ENCODE measurements around the gene BSN.
"Not testable (repeated sequence)": the region's sequence is repeated elsewhere in the genome, so short reads cannot be mapped to it uniquely, and the experiment has no call there.

The BSN gene

GRCh38 chr3:49566312-49566711 lies 12.0 kb downstream of the BSN start:
- no peak overlapping the region for H3K27ac ChIP-seq (ENCODE audit: low read length)
- H3K9me3 ChIP-seq (ENCODE audit: control insufficient read depth in 2 of 2, low read length in 2 of 2), result no peaks in the 10 kb centered on the region
- no peak overlapping the region for H3K4me3 ChIP-seq (ENCODE audit: low read length in 2 of 2)
- no peaks in the 10 kb centered on the region for H3K36me3 ChIP-seq (ENCODE audit: control insufficient read depth in 2 of 2, insufficient read depth in 2 of 2, low read length in 2 of 2)
- H3K9ac ChIP-seq (ENCODE audit: low read length in 2 of 2), result no peak overlapping the region
- H3K4me1 ChIP-seq (ENCODE audit: control insufficient read depth, insufficient read depth, low read length), result no peaks in the 10 kb centered on the region
- no peaks in the 10 kb centered on the region for H3K27me3 ChIP-seq (ENCODE audit: control insufficient read depth in 1 of 2, insufficient read depth in 2 of 2, low read length in 2 of 2)

GRCh38 chr3:49567406-49567805 lies 13.1 kb downstream of the BSN start:
- Histone ChIP-seq H3K36me3 (ENCODE audit: control insufficient read depth in 2 of 2, insufficient read depth in 2 of 2, low read length in 2 of 2) (no peaks in the 10 kb centered on the region), H3K9ac (ENCODE audit: low read length in 2 of 2) (no peak overlapping the region), H3K4me3 (ENCODE audit: low read length in 2 of 2) (no peak overlapping the region), H3K9me3 (ENCODE audit: control insufficient read depth in 2 of 2, low read length in 2 of 2) (no peaks in the 10 kb centered on the region), H3K27me3 (ENCODE audit: control insufficient read depth in 1 of 2, insufficient read depth in 2 of 2, low read length in 2 of 2) (no peaks in the 10 kb centered on the region), H3K4me1 (ENCODE audit: control insufficient read depth, insufficient read depth, low read length) (no peaks in the 10 kb centered on the region), H3K27ac (ENCODE audit: low read length) (no peak overlapping the region)

GRCh38 chr3:49568965-49569364 lies 14.7 kb downstream of the BSN start:
- no peak overlapping the region for H3K4me3 ChIP-seq (ENCODE audit: low read length in 2 of 2)
- no peak overlapping the region for H3K9ac ChIP-seq (ENCODE audit: low read length in 2 of 2)
- no peak overlapping the region for H3K27ac ChIP-seq (ENCODE audit: low read length)
- H3K36me3 ChIP-seq (ENCODE audit: control insufficient read depth in 2 of 2, insufficient read depth in 2 of 2, low read length in 2 of 2), result no peaks in the 10 kb centered on the region
- H3K27me3 ChIP-seq (ENCODE audit: control insufficient read depth in 1 of 2, insufficient read depth in 2 of 2, low read length in 2 of 2), result no peaks in the 10 kb centered on the region
- H3K9me3 ChIP-seq (ENCODE audit: control insufficient read depth in 2 of 2, low read length in 2 of 2), result no peaks in the 10 kb centered on the region
- H3K4me1 ChIP-seq (ENCODE audit: control insufficient read depth, insufficient read depth, low read length), result no peaks in the 10 kb centered on the region

- Histone ChIP-seq H3K36me3 (ENCODE audit: control insufficient read depth in 2 of 2, insufficient read depth in 2 of 2, low read length in 2 of 2) (no peaks in the 10 kb centered on the region), H3K9me3 (ENCODE audit: control insufficient read depth in 2 of 2, low read length in 2 of 2) (no peaks in the 10 kb centered on the region), H3K4me3 (ENCODE audit: low read length in 2 of 2) (no peak overlapping the region), H3K27ac (ENCODE audit: low read length) (no peak overlapping the region), H3K27me3 (ENCODE audit: control insufficient read depth in 1 of 2, insufficient read depth in 2 of 2, low read length in 2 of 2) (no peaks in the 10 kb centered on the region), H3K4me1 (ENCODE audit: control insufficient read depth, insufficient read depth, low read length) (no peaks in the 10 kb centered on the region), H3K9ac (ENCODE audit: low read length in 2 of 2) (no peak overlapping the region)
These were observed 15.9 kb downstream of the BSN start for GRCh38 chr3:49570028-49570654.

GRCh38 chr3:49582177-49582576 lies 27.9 kb downstream of the BSN start:
- Histone ChIP-seq H3K9me3 (ENCODE audit: control insufficient read depth in 2 of 2, low read length in 2 of 2) (no peaks in the 10 kb centered on the region), H3K27me3 (ENCODE audit: control insufficient read depth in 1 of 2, insufficient read depth in 2 of 2, low read length in 2 of 2) (no peaks in the 10 kb centered on the region), H3K9ac (ENCODE audit: low read length in 2 of 2) (no peak overlapping the region), H3K36me3 (ENCODE audit: control insufficient read depth in 2 of 2, insufficient read depth in 2 of 2, low read length in 2 of 2) (no peaks in the 10 kb centered on the region), H3K27ac (ENCODE audit: low read length) (no peak overlapping the region), H3K4me1 (ENCODE audit: control insufficient read depth, insufficient read depth, low read length) (no peaks in the 10 kb centered on the region), H3K4me3 (ENCODE audit: low read length in 2 of 2) (no peak overlapping the region)

GRCh38 chr3:49585261-49585755 lies 31.0 kb downstream of the BSN start:
- H3K27me3 ChIP-seq (ENCODE audit: control insufficient read depth in 1 of 2, insufficient read depth in 2 of 2, low read length in 2 of 2); H3K4me3 ChIP-seq (ENCODE audit: low read length in 2 of 2); H3K4me1 ChIP-seq (ENCODE audit: control insufficient read depth, insufficient read depth, low read length); H3K9ac ChIP-seq (ENCODE audit: low read length in 2 of 2); H3K27ac ChIP-seq (ENCODE audit: low read length); H3K9me3 ChIP-seq (ENCODE audit: control insufficient read depth in 2 of 2, low read length in 2 of 2); H3K36me3 ChIP-seq (ENCODE audit: control insufficient read depth in 2 of 2, insufficient read depth in 2 of 2, low read length in 2 of 2): not testable (repeated sequence)

- Histone ChIP-seq H3K4me1 (ENCODE audit: control insufficient read depth, insufficient read depth, low read length) (no peaks in the 10 kb centered on the region), H3K9ac (ENCODE audit: low read length in 2 of 2) (no peak overlapping the region), H3K27me3 (ENCODE audit: control insufficient read depth in 1 of 2, insufficient read depth in 2 of 2, low read length in 2 of 2) (no peaks in the 10 kb centered on the region), H3K9me3 (ENCODE audit: control insufficient read depth in 2 of 2, low read length in 2 of 2) (no peaks in the 10 kb centered on the region), H3K27ac (ENCODE audit: low read length) (no peak overlapping the region), H3K4me3 (ENCODE audit: low read length in 2 of 2) (no peak overlapping the region), H3K36me3 (ENCODE audit: control insufficient read depth in 2 of 2, insufficient read depth in 2 of 2, low read length in 2 of 2) (no peaks in the 10 kb centered on the region)
These were observed 37.3 kb downstream of the BSN start for GRCh38 chr3:49591615-49592014.

- no peaks in the 10 kb centered on the region for H3K36me3 ChIP-seq (ENCODE audit: control insufficient read depth in 2 of 2, insufficient read depth in 2 of 2, low read length in 2 of 2)
- H3K27me3 ChIP-seq (ENCODE audit: control insufficient read depth in 1 of 2, insufficient read depth in 2 of 2, low read length in 2 of 2), result no peaks in the 10 kb centered on the region
- no peaks in the 10 kb centered on the region for H3K9me3 ChIP-seq (ENCODE audit: control insufficient read depth in 2 of 2, low read length in 2 of 2)
- H3K4me3 ChIP-seq (ENCODE audit: low read length in 2 of 2), result no peak overlapping the region
- no peaks in the 10 kb centered on the region for H3K4me1 ChIP-seq (ENCODE audit: control insufficient read depth, insufficient read depth, low read length)
- H3K9ac ChIP-seq (ENCODE audit: low read length in 2 of 2), result no peak overlapping the region
- no peak overlapping the region for H3K27ac ChIP-seq (ENCODE audit: low read length)
These were observed 38.8 kb downstream of the BSN start for GRCh38 chr3:49593041-49593440.

GRCh38 chr3:49600781-49601180 lies 46.5 kb downstream of the BSN start:
- H3K9me3 ChIP-seq (ENCODE audit: control insufficient read depth in 2 of 2, low read length in 2 of 2), result no peaks in the 10 kb centered on the region
- no peak overlapping the region for H3K27ac ChIP-seq (ENCODE audit: low read length)
- H3K4me1 ChIP-seq (ENCODE audit: control insufficient read depth, insufficient read depth, low read length), result no peaks in the 10 kb centered on the region
- no peaks in the 10 kb centered on the region for H3K27me3 ChIP-seq (ENCODE audit: control insufficient read depth in 1 of 2, insufficient read depth in 2 of 2, low read length in 2 of 2)
- H3K4me3 ChIP-seq (ENCODE audit: low read length in 2 of 2), result no peak overlapping the region
- no peak overlapping the region for H3K9ac ChIP-seq (ENCODE audit: low read length in 2 of 2)
- H3K36me3 ChIP-seq (ENCODE audit: control insufficient read depth in 2 of 2, insufficient read depth in 2 of 2, low read length in 2 of 2), result no peaks in the 10 kb centered on the region

GRCh38 chr3:49601358-49602048 lies 47.2 kb downstream of the BSN start:
- Histone ChIP-seq H3K9ac (ENCODE audit: low read length in 2 of 2) (no peak overlapping the region), H3K36me3 (ENCODE audit: control insufficient read depth in 2 of 2, insufficient read depth in 2 of 2, low read length in 2 of 2) (no peaks in the 10 kb centered on the region), H3K4me3 (ENCODE audit: low read length in 2 of 2) (no peak overlapping the region), H3K27me3 (ENCODE audit: control insufficient read depth in 1 of 2, insufficient read depth in 2 of 2, low read length in 2 of 2) (no peaks in the 10 kb centered on the region), H3K27ac (ENCODE audit: low read length) (no peak overlapping the region), H3K4me1 (ENCODE audit: control insufficient read depth, insufficient read depth, low read length) (no peaks in the 10 kb centered on the region), H3K9me3 (ENCODE audit: control insufficient read depth in 2 of 2, low read length in 2 of 2) (no peaks in the 10 kb centered on the region)

- no peaks in the 10 kb centered on the region for H3K4me1 ChIP-seq (ENCODE audit: control insufficient read depth, insufficient read depth, low read length)
- H3K9me3 ChIP-seq (ENCODE audit: control insufficient read depth in 2 of 2, low read length in 2 of 2), result no peaks in the 10 kb centered on the region
- no peaks in the 10 kb centered on the region for H3K36me3 ChIP-seq (ENCODE audit: control insufficient read depth in 2 of 2, insufficient read depth in 2 of 2, low read length in 2 of 2)
- no peak overlapping the region for H3K27ac ChIP-seq (ENCODE audit: low read length)
- H3K27me3 ChIP-seq (ENCODE audit: control insufficient read depth in 1 of 2, insufficient read depth in 2 of 2, low read length in 2 of 2), result no peaks in the 10 kb centered on the region
- no peak overlapping the region for H3K4me3 ChIP-seq (ENCODE audit: low read length in 2 of 2)
- no peak overlapping the region for H3K9ac ChIP-seq (ENCODE audit: low read length in 2 of 2)
These were observed 47.8 kb downstream of the BSN start for GRCh38 chr3:49602049-49602554.
